Ovary (tissue), 9 donors: ENCODE results near the gene MBD5. TPM values are rescaled to one million over a fixed set of nuclear protein-coding genes. Genes with fewer than 3 reads are reported as not detected.

ENCODE experiments used
- DNase-seq, 5 donors: peaks; one replicate each; pipeline ENCODE4 v3.0.0-alpha.2; 2019 to 2020
- H3K27ac ChIP-seq, 2 donors: fragments of 200-600 bp; one replicate each; pipeline versions ENCODE4 v1.5.1 to v1.8.0; 2019 to 2022
- H3K27me3 ChIP-seq: fragments of 200-600 bp; one replicate; pipeline ENCODE4 v1.8.0; 2022
- H3K36me3 ChIP-seq: fragments of 200-600 bp; sonication (generic); one replicate; pipeline ENCODE4 v1.5.1; 2019
- H3K4me1 ChIP-seq: one replicate; pipeline ENCODE4 v1.8.1; 2013; ENCODE audit warnings: mild to moderate bottlenecking, moderate library complexity; ENCODE audit not compliant: insufficient read depth
- H3K4me3 ChIP-seq: fragments of 200-600 bp; sonication (generic); one replicate; pipeline ENCODE4 v1.5.1; 2017
- H3K9me3 ChIP-seq, 2 donors: fragments of 200-600 bp in 1 of 2; sonication (generic) in 1 of 2; one replicate each; pipeline versions ENCODE4 v1.5.1 to v1.8.1; 2013 to 2019; ENCODE audit warnings: mild to moderate bottlenecking in 1 of 2, moderate library complexity in 1 of 2
- CTCF ChIP-seq, 3 donors: fragments of 450-650 bp in 2 of 3; fragments of 200-600 bp in 1 of 3; IDR thresholded peaks; one replicate each; pipeline versions ENCODE4 v1.5.1 to v1.8.0; 2016 to 2022; ENCODE audit warnings: antibody characterized with exemption in 3 of 3, mild to moderate bottlenecking in 1 of 3
- EP300 ChIP-seq: sonication (generic); formaldehyde crosslinking; IDR thresholded peaks from one replicate; pipeline ENCODE4 v1.6.1; 2017; ENCODE audit warnings: antibody characterized with exemption
- POLR2A ChIP-seq: fragments of 450-650 bp; IDR thresholded peaks from one replicate; pipeline ENCODE4 v1.6.1; 2017; ENCODE audit warnings: antibody characterized with exemption, mild to moderate bottlenecking, moderate library complexity
- WGBS, 3 donors: extraction: QIAGEN DNeasy Blood & Tissue Kit in 1 of 3; methylation state at CpG; one replicate each; pipeline versions ENCODE4 v1.1.5 to v1.1.7; 2013 to 2017; 5-methylcytosine and 5-hydroxymethylcytosine counted together
- intact Hi-C, 4 donors: fragments of 100-400 bp; cut with DNase I; formaldehyde crosslinking; loops; one replicate each; pipeline versions ENCODE4 v1.11.0 to v1.15.1; 2022 to 2023
- polyA plus RNA-seq, 2 donors: library from polyadenylated mRNA; stranded (reverse); fragments of 200-250 nt in 1 of 2; fragments of 350-450 nt in 1 of 2; fragmentation: Illumina TruSeq in 1 of 2; extraction: RNeasy Lipid Tissue Mini Kit (QIAGEN cat#74804) in 1 of 2; gene quantifications; one replicate each; pipeline ENCODE4 v1.2.3, GENCODE V29; 2013 to 2014
- total RNA-seq, 7 donors: library from RNA; depleted of rRNA in 2 of 7; stranded (reverse); fragments of >200 nt in 2 of 7; fragmentation: NEBNext Ultra II Directional in 3 of 7; extraction: Animal tissue kit (Norgen Biotek cat#: 25700) in 3 of 7; gene quantifications; one replicate each; pipeline versions ENCODE4 v1.1.0 to v1.2.4, GENCODE V29; 2016 to 2023
- donor health status: DM: no; HTN: no; CAD: no; lungs with moderate emphysema.
- donor health status: DM: no; HTN: no; CAD: no.
- donor health status: Bipolar disorder and iron deficiency.
- donor health status: DM: yes; HTN: yes; CAD: no.
- donor health status: DM: no; HTN: no; CAD: no.
- donor health status: DM: yes; HTN: yes; CAD: no.

The MBD5 gene
- total and polyA plus RNA-seq, 9 donors: 8.5 to 66.3 (median 45.8) TPM

- H3K27me3 ChIP-seq: no peaks in the 10 kb centered on the region
- 96 to 98% (median 98%) methylated on average over 1 of the region's 1 CpG for WGBS, 3 donors
- H3K4me1 ChIP-seq: no peaks in the 10 kb centered on the region
- no peak overlapping the region for H3K27ac ChIP-seq
- no peaks in the 10 kb centered on the region for H3K9me3 ChIP-seq
- DNase-seq: no peak
- no peak overlapping the region for H3K4me3 ChIP-seq
- H3K36me3 ChIP-seq: no peaks in the 10 kb centered on the region
- TF ChIP-seq EP300 (no peak), CTCF (IDR thresholded peaks at IDR 0.05) (no peak), POLR2A (no peak)
- intact Hi-C loops: no loop called here
These were observed 381.9 kb downstream of the MBD5 start for GRCh38 chr2:148402786-148403185.

GRCh38 chr2:148410899-148411298 lies 390.0 kb downstream of the MBD5 start:
- Histone ChIP-seq H3K27ac (no peak overlapping the region), H3K9me3 (no peaks in the 10 kb centered on the region), H3K36me3 (no peaks in the 10 kb centered on the region), H3K27me3 (no peaks in the 10 kb centered on the region), H3K4me1 (no peaks in the 10 kb centered on the region), H3K4me3 (no peak overlapping the region)
- no peak for TF ChIP-seq CTCF (IDR thresholded peaks at IDR 0.05)
- TF ChIP-seq EP300: no peak
- no peak for TF ChIP-seq POLR2A
- no peak for DNase-seq
- 93 to 97% (median 96%) methylated on average over 1 of the region's 1 CpG for WGBS, 3 donors
- intact Hi-C loops: no loop called here

GRCh38 chr2:148416248-148416647 lies 395.4 kb downstream of the MBD5 start:
- intact Hi-C loops: no loop called here
- Histone ChIP-seq H3K9me3 (no peaks in the 10 kb centered on the region), H3K27ac (no peak overlapping the region), H3K4me1 (no peaks in the 10 kb centered on the region), H3K27me3 (no peaks in the 10 kb centered on the region), H3K4me3 (no peak overlapping the region), H3K36me3 (no peaks in the 10 kb centered on the region)
- TF ChIP-seq EP300: no peak
- TF ChIP-seq CTCF (IDR thresholded peaks at IDR 0.05): no peak
- no peak for TF ChIP-seq POLR2A
- no peak for DNase-seq
- WGBS, 3 donors: 95 to 97% (median 97%) methylated on average over 1 of the region's 1 CpG

GRCh38 chr2:148430101-148430500 lies 409.2 kb downstream of the MBD5 start:
- 86 to 89% (median 88%) methylated on average over 1 of the region's 1 CpG for WGBS, 3 donors
- Histone ChIP-seq H3K9me3 (no peaks in the 10 kb centered on the region), H3K27me3 (no peaks in the 10 kb centered on the region), H3K4me1 (no peaks in the 10 kb centered on the region), H3K27ac (no peak overlapping the region), H3K36me3 (no peaks in the 10 kb centered on the region), H3K4me3 (no peak overlapping the region)
- DNase-seq: no peak
- intact Hi-C loops: no loop called here
- TF ChIP-seq CTCF (IDR thresholded peaks at IDR 0.05) (no peak), EP300 (no peak), POLR2A (no peak)

- Histone ChIP-seq H3K27ac (no peak overlapping the region), H3K4me1 (peaks cover 2% of the 10 kb centered on the region), H3K27me3 (no peaks in the 10 kb centered on the region), H3K9me3 (no peaks in the 10 kb centered on the region), H3K4me3 (no peak overlapping the region), H3K36me3 (no peaks in the 10 kb centered on the region)
- TF ChIP-seq EP300 (no peak), POLR2A (no peak), CTCF (IDR thresholded peaks at IDR 0.05) (no peak)
- intact Hi-C loops: no loop called here
- 95 to 100% (median 98%) methylated on average over 1 of the region's 1 CpG for WGBS, 3 donors
- DNase-seq: no peak
These were observed 427.0 kb downstream of the MBD5 start for GRCh38 chr2:148447877-148448276.
